Subcutaneous abdominal adipose tissue (tissue), 5 donors: ENCODE data around the gene CR2.
"Not testable (repeated sequence)": the region's sequence is repeated elsewhere in the genome, so short reads cannot be mapped to it uniquely, and the experiment has no call there.

Source experiments
- H3K27ac ChIP-seq: one replicate; pipeline ENCODE4 v1.7.0; 2013; ENCODE audit warnings: low read depth, mild to moderate bottlenecking, inconsistent platforms, low read length, moderate library complexity
- H3K27me3 ChIP-seq, 5 donors: one replicate each; pipeline ENCODE4 v1.7.0; 2013; ENCODE audit warnings: low read length in 5 of 5, inconsistent platforms in 1 of 5; ENCODE audit not compliant: control insufficient read depth in 5 of 5, insufficient read depth in 4 of 5
- H3K36me3 ChIP-seq, 5 donors: one replicate each; pipeline ENCODE4 v1.7.0; 2013; ENCODE audit warnings: low read length in 5 of 5; ENCODE audit not compliant: control insufficient read depth in 5 of 5, insufficient read depth in 5 of 5
- H3K4me1 ChIP-seq, 5 donors: one replicate each; pipeline ENCODE4 v1.7.0; 2013; ENCODE audit warnings: low read length in 5 of 5, mild to moderate bottlenecking in 3 of 5, moderate library complexity in 1 of 5; ENCODE audit not compliant: control insufficient read depth in 5 of 5, insufficient read depth in 5 of 5
- H3K4me3 ChIP-seq, 5 donors: one replicate each; pipeline ENCODE4 v1.7.0; 2013; ENCODE audit warnings: low read length in 5 of 5, low read depth in 1 of 5
- H3K9ac ChIP-seq, 5 donors: one replicate each; pipeline ENCODE4 v1.7.0; 2013; ENCODE audit warnings: low read length in 5 of 5, mild to moderate bottlenecking in 4 of 5, moderate library complexity in 3 of 5
- H3K9me3 ChIP-seq, 5 donors: one replicate each; pipeline ENCODE4 v1.7.0; 2013; ENCODE audit warnings: low read length in 5 of 5; ENCODE audit not compliant: control insufficient read depth in 5 of 5
- donor health status: healthy.
- donor health status: healthy.
- donor health status: healthy.
- donor health status: healthy.
- donor health status: healthy.

Gene CR2

DNA sequence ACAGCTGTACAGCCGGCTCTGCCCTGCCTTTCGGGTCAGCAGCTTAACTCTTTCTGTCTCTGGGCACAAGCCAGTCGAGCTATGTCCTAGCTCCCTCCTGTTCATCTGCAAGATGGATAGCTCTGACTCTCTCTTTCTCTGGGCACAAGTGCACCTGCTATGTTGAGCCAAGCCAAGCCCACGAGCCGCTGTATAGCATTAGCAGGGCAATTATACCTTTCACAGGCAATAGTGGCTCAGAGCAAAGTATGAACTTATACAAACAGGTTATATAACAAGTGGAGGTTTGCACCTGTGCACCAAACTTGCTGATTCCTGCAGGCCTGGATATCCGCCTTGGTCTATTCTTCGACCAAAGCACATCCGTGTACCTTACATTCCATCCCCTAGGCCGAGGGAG is 33.0 kb upstream of the CR2 start:
- Histone ChIP-seq H3K4me1 (no peaks in the 10 kb centered on the region), H3K9ac (no peak overlapping the region), H3K4me3 (no peak overlapping the region), H3K27me3 (peaks cover 0 to 17% (median 12%) of the 10 kb centered on the region in 5 donors), H3K27ac (no peak overlapping the region), H3K36me3 (no peaks in the 10 kb centered on the region), H3K9me3 (peaks cover 0 to 9% (median 0%) of the 10 kb centered on the region in 5 donors)

DNA sequence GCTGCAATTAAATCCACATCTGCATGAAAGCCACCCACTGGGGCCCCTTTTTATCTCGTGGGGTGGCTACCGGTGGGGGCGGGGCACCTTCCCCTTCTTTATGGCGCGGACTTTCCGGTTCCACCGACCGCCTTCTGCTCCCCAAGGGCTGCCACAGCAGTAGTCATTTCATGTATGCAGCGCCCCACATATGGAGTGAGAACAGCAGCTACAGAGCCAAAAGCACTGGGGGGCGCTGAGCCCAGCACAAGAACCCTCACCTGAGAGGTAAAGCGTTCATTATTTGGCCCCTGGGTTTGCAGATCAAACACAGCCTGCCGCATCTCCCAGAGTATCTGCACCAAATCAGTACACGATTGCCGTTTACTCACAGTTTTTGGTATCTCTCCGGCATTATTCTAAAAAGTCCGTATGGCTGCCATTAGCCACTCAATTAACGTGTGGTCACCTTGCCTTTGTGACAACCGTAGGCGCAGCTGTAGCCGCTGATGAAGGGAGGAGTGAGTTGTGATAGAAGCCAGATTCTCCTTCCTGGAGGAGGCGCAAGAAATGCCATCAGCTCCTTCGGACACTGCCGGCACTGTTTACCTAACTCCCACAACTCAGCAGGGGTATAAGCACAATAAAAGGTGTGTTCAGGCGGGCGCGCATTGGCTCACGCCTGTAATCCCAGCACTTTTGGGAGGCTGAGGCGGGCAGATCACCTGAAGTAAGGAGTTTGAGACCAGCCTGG is 30.4 kb upstream of the CR2 start:
- no peaks in the 10 kb centered on the region for H3K4me1 ChIP-seq
- H3K9me3 ChIP-seq: peaks cover 0 to 9% (median 0%) of the 10 kb centered on the region in 5 donors
- no peak overlapping the region for H3K9ac ChIP-seq
- H3K27me3 ChIP-seq: peaks cover 0 to 17% (median 12%) of the 10 kb centered on the region in 5 donors
- H3K4me3 ChIP-seq: no peak overlapping the region
- H3K27ac ChIP-seq: no peak overlapping the region
- H3K36me3 ChIP-seq: no peaks in the 10 kb centered on the region

DNA sequence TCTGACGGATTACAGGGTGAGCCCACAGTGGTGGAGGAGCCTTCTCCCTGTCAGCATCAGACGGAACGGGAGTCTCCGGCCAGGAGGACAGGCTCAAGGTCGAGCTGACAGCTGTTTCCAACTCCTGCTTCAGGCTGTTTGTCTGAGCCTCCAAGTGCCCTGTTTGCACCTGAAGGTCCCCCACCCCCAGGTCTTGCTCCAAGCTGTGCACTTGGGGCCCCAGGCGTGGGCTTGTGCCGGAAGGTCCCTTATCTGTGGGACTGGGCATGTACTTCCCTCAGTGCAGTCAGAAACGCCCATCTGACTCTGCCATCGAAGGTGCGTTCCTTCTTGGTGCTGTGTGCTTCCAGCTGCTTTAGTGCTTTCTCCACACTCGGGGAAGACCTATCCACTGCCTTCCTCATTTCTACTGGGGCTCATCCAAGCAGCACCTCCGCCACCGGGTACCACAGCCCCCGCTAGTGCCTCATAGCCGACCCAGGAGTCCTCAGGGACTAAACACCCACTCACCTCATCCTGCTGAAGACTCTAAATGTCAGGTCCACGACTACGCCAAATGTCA is 29.5 kb upstream of the CR2 start:
- H3K4me3 ChIP-seq: no peak overlapping the region

DNA sequence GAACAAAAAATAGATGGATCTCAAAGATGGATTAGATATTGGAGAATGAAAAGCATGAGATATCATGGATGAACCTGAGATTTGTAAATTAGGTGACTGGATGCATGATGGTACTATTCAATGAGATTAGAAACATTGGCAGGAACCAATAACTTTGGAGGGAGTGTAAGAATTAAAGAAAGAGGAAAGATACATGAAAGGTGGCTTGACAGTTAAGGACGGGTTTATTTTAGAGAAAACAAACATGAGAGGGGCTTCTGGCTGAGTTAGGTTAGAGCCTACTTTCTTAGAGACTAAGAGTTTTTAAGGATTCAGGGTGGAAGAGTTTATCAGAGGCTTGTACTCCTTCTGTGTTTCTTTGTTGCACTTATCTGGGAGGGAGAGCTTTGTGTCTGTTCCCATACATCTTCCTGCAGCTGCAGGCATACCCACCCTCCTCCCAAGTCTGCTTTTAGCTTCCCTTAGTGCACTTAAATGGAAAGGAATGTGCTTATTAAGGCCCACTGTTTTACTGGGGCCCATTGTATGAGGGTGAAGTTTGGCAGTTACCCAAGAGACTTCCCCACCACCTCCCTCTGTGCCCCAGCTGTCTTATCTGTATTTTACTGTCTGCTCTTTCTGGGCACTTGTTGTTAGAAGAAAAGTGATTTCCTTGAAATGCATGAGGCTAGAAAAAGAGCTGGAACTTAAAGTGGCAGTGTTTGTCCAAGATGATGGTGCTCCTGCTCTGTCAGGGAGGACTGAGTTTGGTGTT is 26.1 kb upstream of the CR2 start:
- Histone ChIP-seq H3K4me3 (no peak overlapping the region), H3K27ac (no peak overlapping the region), H3K9me3 (no peaks in the 10 kb centered on the region), H3K9ac (no peak overlapping the region), H3K36me3 (no peaks in the 10 kb centered on the region), H3K4me1 (no peaks in the 10 kb centered on the region), H3K27me3 (peaks cover 0 to 12% (median 10%) of the 10 kb centered on the region in 5 donors)

More for the DNA sequence above, 29.5 kb upstream of the CR2 start:
- H3K27ac ChIP-seq: no peak overlapping the region
- no peaks in the 10 kb centered on the region for H3K4me1 ChIP-seq
- no peak overlapping the region for H3K9ac ChIP-seq
- H3K27me3 ChIP-seq: peaks cover 0 to 17% (median 12%) of the 10 kb centered on the region in 5 donors
- H3K9me3 ChIP-seq: peaks cover 0 to 6% (median 0%) of the 10 kb centered on the region in 5 donors
- no peaks in the 10 kb centered on the region for H3K36me3 ChIP-seq

DNA sequence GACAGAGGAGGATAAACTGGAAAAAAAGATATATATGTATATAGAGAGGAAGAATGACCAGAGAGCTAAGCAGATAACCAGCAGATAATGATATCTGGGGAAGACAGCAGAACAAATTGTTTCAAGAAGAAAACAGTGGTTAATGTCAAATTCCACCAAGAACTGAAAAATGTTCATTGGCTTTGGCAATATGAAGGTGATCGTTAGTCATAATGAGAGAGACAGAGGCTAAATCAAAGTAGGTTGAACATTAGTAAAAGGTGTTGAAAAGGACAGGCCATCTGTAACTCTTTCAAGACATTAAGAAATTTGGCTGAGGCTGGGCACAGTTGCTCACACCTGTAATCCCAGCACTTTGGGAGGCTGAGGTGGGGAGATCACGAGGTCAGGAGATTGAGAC is 25.3 kb upstream of the CR2 start:
- Histone ChIP-seq H3K4me1 (no peaks in the 10 kb centered on the region), H3K4me3 (no peak overlapping the region), H3K9me3 (no peaks in the 10 kb centered on the region), H3K27ac (no peak overlapping the region), H3K27me3 (peaks cover 0 to 7% (median 5%) of the 10 kb centered on the region in 5 donors), H3K9ac (no peak overlapping the region), H3K36me3 (no peaks in the 10 kb centered on the region)

DNA sequence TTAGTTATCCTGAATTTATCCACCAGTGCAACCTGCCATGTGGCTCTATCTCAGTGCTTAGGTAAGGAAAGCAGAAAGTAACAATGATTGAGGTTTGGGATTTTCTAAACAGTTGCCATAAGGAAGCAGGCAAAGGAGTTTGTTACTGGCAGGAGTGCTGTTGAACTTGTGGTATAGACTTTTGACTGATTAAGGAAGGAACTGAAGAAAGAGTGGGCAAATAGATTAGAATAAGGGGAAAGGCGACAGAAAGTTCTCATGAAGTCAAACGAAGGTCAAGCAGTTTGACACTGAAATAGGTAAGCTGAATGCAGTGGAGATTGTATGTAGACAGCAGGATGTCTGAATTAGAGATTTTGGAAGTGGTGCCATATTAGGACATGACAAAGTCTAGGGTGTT is 24.2 kb upstream of the CR2 start:
- H3K27me3 ChIP-seq: peaks cover 0 to 2% (median 0%) of the 10 kb centered on the region in 5 donors
- no peak overlapping the region for H3K9ac ChIP-seq
- no peaks in the 10 kb centered on the region for H3K36me3 ChIP-seq
- H3K9me3 ChIP-seq: no peaks in the 10 kb centered on the region
- no peak overlapping the region for H3K4me3 ChIP-seq
- no peaks in the 10 kb centered on the region for H3K4me1 ChIP-seq
- H3K27ac ChIP-seq: no peak overlapping the region

DNA sequence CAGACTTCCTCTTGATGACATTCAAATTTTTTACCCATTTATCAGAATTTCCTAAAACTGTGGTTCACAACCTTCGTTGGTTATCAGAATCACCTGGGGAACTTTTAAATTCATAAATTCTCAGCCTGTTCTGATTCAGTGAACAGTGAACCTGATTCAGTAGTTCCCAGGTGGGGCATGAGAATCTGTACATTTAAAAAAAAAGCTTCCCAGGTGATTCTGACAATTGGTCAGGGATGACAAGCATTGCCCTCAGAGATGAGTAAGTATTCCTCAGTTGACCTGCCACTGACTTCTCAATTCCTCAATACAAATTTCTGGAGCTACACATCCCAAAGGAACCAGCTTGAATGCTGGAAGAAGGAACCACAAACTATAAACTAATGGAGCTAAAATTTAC is 23.5 kb upstream of the CR2 start:
- no peaks in the 10 kb centered on the region for H3K36me3 ChIP-seq

DNA sequence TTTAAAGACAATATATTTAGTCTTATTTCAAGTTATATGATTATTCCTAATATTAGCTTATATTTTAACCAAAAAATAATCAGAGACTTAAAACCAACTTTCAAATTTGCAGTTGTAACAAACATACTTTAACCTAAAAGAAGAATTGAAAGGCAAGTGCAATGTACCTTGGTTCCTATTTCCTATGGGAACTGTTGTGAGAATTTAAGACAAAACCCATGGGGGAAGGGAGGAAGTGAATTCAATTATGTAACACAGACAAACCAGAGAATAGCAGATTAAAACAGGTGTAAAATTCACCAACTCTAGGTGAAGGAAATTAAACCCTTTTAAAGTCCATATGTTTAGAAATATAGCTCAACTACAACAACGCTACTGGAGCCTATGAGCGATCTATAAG is 22.6 kb upstream of the CR2 start:
- Histone ChIP-seq H3K9ac (no peak overlapping the region), H3K27me3 (no peaks in the 10 kb centered on the region), H3K27ac (no peak overlapping the region), H3K36me3 (no peaks in the 10 kb centered on the region), H3K4me1 (no peaks in the 10 kb centered on the region), H3K9me3 (no peaks in the 10 kb centered on the region), H3K4me3 (no peak overlapping the region)

More for the DNA sequence above, 23.5 kb upstream of the CR2 start:
- Histone ChIP-seq H3K4me1 (no peaks in the 10 kb centered on the region), H3K27ac (no peak overlapping the region), H3K4me3 (no peak overlapping the region), H3K9ac (no peak overlapping the region), H3K27me3 (no peaks in the 10 kb centered on the region), H3K9me3 (no peaks in the 10 kb centered on the region)

DNA sequence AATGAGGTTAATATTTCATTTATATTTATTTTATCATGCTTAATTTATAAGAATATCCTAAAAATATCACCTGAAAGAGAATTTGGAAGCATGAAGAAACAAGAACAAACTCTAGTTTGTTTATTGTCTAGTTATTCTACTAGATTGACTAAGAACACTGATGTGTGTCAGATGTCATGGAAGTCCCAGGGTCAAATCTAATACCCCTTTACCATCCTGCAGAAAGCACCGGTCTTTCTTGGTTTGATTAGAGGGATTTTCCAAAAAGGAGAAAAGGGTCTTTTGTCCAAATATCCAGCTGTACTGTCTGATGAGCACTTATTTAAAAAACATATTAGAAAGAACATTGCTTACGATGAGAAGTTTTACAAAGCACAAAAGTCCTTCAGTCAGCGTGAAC is 20.7 kb upstream of the CR2 start:
- Histone ChIP-seq H3K9me3 (no peaks in the 10 kb centered on the region), H3K4me3 (no peak overlapping the region), H3K27me3 (no peaks in the 10 kb centered on the region), H3K36me3 (no peaks in the 10 kb centered on the region), H3K4me1 (no peaks in the 10 kb centered on the region), H3K9ac (no peak overlapping the region), H3K27ac (no peak overlapping the region)

DNA sequence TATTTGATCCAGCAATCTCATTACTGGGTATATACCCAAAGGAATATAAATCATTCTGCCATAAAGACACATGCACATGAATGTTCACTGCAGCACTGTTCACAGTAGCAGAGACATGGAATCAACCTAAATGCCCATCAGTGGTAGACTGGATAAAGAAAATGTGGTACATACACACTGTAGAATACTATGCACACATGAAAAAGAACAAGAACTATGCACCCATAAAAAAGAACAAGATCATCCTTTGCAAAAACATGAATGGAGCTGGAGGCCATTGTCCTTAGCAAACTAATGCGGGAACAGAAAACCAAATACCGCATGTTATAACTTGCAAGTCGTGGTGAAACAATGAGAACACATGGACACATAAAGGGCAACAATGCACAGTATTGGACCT is 17.4 kb upstream of the CR2 start:
- not testable (repeated sequence) for H3K36me3 ChIP-seq, H3K4me1 ChIP-seq, H3K27me3 ChIP-seq, H3K9ac ChIP-seq, H3K9me3 ChIP-seq, H3K27ac ChIP-seq, H3K4me3 ChIP-seq
